Measurements from ENCODE around the gene PTGDS. TPM values are rescaled to one million over a fixed set of nuclear protein-coding genes. Genes with fewer than 3 reads are reported as not detected.

The PTGDS gene
- total and polyA plus RNA-seq, 9 of the 15 experiments (the other 6 are each of a cell fraction or from before 2014, with no cell fraction given), result 0.46 to 7.1 (median 2.0) TPM

- no peak for TF ChIP-seq CLOCK (CRISPR knock-in tag; IDR thresholded peaks at IDR 0.05; ENCODE audit: borderline replicate concordance)
- TF ChIP-seq KDM5B (IDR thresholded peaks at IDR 0.05; ENCODE audit: insufficient replicate concordance, low read depth, low read length), result peak; percentile 57
- peak; percentile 80 for TF ChIP-seq VEZF1 (CRISPR knock-in tag; IDR thresholded peaks at IDR 0.05)
- TF ChIP-seq ZNF551 (CRISPR knock-in tag; IDR thresholded peaks at IDR 0.05), result no peak
- TF ChIP-seq MXD1 (CRISPR knock-in tag; IDR thresholded peaks at IDR 0.05; ENCODE audit: borderline replicate concordance, poor library complexity, severe bottlenecking), result peak; percentile 83
- TF ChIP-seq ZNF232 (CRISPR knock-in tag; IDR thresholded peaks at IDR 0.05), result no peak; the same call in none of the 2 replicates
- TF ChIP-seq FOXA1 (IDR thresholded peaks at IDR 0.05; ENCODE audit: borderline replicate concordance), result no peak
- no peak for TF ChIP-seq YBX1 (IDR thresholded peaks at IDR 0.05)
- TF ChIP-seq STAT6 (CRISPR knock-in tag; IDR thresholded peaks at IDR 0.05), result peak; percentile 96
- TF ChIP-seq RUNX1 (IDR thresholded peaks at IDR 0.05; ENCODE audit: low read depth), result no peak
- peak; percentile 95; the same call in 1 of the 2 replicates for TF ChIP-seq NKRF (IDR thresholded peaks at IDR 0.05; ENCODE audit: borderline replicate concordance)
- TF ChIP-seq PML (IDR thresholded peaks at IDR 0.05; ENCODE audit: low read length), result 0 out of 2 replicates have a peak, but pooled peaks have one; percentile 10
- peak; percentile 34; the same call in 1 of the 2 replicates for TF ChIP-seq ZBTB9 (CRISPR knock-in tag; IDR thresholded peaks at IDR 0.05)
Observed at GRCh38 chr9:136991993-136992818, 14.9 kb downstream of the PTGDS start, which contains the start of gene PAXX (continued).
